Nephron progenitor cell (in vitro differentiated cells): ENCODE results near the gene PPCS.

Source experiments
- DNase-seq: peaks from one replicate; pipeline ENCODE4 v3.0.0; 2021
- H3K27ac Mint-ChIP-seq: 2 replicates; pipeline ENCODE4 v1.8.0; 2021; ENCODE audit warnings: mild to moderate bottlenecking, moderate library complexity, mixed read lengths
- H3K27me3 Mint-ChIP-seq: 2 replicates; pipeline ENCODE4 v1.8.0; 2021; ENCODE audit warnings: mild to moderate bottlenecking, low read depth, mixed read lengths; ENCODE audit not compliant: poor library complexity
- H3K36me3 Mint-ChIP-seq: 2 replicates; pipeline ENCODE4 v1.8.0; 2021; ENCODE audit warnings: low read depth, mixed read lengths
- H3K4me1 Mint-ChIP-seq: 2 replicates; pipeline ENCODE4 v1.8.0; 2021; ENCODE audit warnings: mixed read lengths
- H3K4me3 Mint-ChIP-seq: 2 replicates; pipeline ENCODE4 v1.8.0; 2021; ENCODE audit warnings: mild to moderate bottlenecking, moderate library complexity, mixed read lengths
- H3K9me3 Mint-ChIP-seq: 2 replicates; pipeline ENCODE4 v1.8.0; 2021; ENCODE audit warnings: mild to moderate bottlenecking, moderate library complexity, mixed read lengths
- TF ChIP-seq, protein P1 (sequence below): fragments of 200-600 bp; sonication (generic); IDR thresholded peaks from 2 replicates; pipeline ENCODE4 v1.5.0; 2021; ENCODE audit warnings: antibody characterized with exemption

PPCS gene

DNA sequence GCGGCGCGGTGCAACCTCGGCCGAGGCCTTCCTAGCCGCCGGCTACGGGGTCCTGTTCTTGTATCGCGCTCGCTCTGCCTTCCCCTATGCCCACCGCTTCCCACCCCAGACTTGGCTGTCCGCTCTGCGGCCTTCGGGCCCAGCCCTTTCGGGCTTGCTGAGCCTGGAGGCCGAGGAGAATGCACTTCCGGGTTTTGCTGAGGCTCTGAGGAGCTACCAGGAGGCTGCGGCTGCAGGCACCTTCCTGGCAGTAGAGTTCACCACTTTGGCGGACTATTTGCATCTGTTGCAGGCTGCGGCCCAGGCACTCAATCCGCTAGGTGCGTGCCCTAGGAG lies 379 bp downstream of the PPCS start:
- H3K27ac Mint-ChIP-seq, result peak overlapping the region; percentile 36
- TF ChIP-seq, protein P1, sequence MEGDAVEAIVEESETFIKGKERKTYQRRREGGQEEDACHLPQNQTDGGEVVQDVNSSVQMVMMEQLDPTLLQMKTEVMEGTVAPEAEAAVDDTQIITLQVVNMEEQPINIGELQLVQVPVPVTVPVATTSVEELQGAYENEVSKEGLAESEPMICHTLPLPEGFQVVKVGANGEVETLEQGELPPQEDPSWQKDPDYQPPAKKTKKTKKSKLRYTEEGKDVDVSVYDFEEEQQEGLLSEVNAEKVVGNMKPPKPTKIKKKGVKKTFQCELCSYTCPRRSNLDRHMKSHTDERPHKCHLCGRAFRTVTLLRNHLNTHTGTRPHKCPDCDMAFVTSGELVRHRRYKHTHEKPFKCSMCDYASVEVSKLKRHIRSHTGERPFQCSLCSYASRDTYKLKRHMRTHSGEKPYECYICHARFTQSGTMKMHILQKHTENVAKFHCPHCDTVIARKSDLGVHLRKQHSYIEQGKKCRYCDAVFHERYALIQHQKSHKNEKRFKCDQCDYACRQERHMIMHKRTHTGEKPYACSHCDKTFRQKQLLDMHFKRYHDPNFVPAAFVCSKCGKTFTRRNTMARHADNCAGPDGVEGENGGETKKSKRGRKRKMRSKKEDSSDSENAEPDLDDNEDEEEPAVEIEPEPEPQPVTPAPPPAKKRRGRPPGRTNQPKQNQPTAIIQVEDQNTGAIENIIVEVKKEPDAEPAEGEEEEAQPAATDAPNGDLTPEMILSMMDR, result no peak
- DNase-seq, result no peak
- H3K9me3 Mint-ChIP-seq, result no peaks in the 10 kb centered on the region
- peak overlapping the region; percentile 86 for H3K4me3 Mint-ChIP-seq
- H3K4me1 Mint-ChIP-seq, result peaks cover 23% of the 10 kb centered on the region
- no peaks in the 10 kb centered on the region for H3K27me3 Mint-ChIP-seq
- H3K36me3 Mint-ChIP-seq, result peaks cover 29% of the 10 kb centered on the region

DNA sequence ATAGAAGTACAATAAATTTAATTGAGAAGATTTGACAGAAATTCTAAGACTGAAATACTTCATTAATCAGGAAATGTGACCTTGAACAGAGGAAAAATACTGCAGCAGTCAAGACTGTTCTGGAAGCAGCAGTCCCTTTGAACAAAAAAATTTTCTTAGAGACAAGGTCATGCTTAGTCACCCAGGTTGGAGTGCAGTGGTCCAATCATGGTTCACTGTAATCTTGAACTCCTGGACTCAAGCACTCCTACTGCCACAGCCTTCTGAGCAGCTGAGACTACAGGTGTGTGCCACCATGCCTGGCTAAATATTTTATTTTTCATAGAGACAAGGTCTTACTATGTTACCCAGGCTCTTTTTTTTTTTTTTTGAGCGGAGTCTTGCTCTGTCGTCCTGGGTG lies 4.9 kb downstream of the PPCS start:
- Mint-ChIP-seq H3K4me3 (no peak overlapping the region), H3K9me3 (no peaks in the 10 kb centered on the region), H3K27me3 (peaks cover 7% of the 10 kb centered on the region), H3K36me3 (peaks cover 29% of the 10 kb centered on the region), H3K4me1 (peaks cover 41% of the 10 kb centered on the region), H3K27ac (no peak overlapping the region)
- TF ChIP-seq, protein P1, result no peak
- DNase-seq, result no peak

DNA sequence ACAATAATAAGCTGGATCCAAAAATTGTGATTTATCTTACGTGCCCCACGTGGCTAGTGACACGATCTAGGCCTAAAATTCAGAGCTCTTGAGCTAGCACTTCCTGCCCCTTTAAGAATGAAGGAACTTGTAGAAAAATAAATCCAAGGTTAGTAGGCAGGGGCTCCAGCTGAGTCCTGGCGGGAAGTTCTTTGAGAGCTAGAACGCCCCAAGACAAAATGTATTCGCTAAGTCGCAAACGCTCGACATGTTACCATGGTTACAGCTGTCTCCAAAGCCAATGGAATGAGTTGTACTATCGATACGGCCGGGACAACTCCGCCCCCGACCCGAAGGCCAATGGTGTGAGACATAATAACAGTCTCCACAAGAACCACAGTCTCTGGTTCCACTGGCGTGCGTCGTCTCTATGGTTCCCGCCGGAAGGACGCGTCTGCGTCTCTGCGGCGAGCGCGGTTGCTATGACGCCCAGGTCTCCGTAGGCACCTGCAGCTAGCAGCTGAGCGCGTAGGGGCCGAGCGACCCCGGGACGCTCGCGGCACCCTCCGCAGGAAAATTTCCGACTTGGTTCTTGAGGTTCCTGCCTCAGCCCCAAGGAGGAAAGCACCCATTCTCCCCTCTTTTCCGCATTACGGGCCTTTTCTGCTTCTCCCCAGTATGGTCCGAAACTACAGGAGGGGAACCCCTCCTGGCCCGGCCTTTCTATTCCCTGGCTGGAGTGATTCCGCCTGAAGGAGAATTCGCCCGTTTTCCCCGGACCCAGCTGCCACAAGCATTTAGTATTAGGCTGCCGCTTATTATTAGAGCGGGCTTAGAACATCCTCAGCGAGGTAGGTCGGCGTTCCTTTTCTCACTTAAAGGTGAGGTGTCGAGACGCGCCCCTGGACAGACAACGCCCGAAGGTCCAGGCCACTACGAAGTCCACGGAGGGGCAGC lies 6.8 kb downstream of the PPCS start, which contains the start of gene CCDC30:
Gene CCDC30 (plus strand): TSS at position 459 of the 936 bp plus-strand sequence. CDS start 17,266 bp downstream, outside the sequence.
- H3K4me3 Mint-ChIP-seq, result peak within 1 kb of the TSS; percentile 79
- TF ChIP-seq, protein P1, result no peak
- DNase-seq, result peak; percentile 91
- no peaks in the 10 kb centered on the region for H3K9me3 Mint-ChIP-seq
- H3K27me3 Mint-ChIP-seq, result peaks cover 22% of the 10 kb centered on the region
- peaks cover 20% of the 10 kb centered on the region for H3K36me3 Mint-ChIP-seq
- H3K27ac Mint-ChIP-seq, result peak within 1 kb of the TSS; percentile 95
- peaks cover 29% of the 10 kb centered on the region for H3K4me1 Mint-ChIP-seq

DNA sequence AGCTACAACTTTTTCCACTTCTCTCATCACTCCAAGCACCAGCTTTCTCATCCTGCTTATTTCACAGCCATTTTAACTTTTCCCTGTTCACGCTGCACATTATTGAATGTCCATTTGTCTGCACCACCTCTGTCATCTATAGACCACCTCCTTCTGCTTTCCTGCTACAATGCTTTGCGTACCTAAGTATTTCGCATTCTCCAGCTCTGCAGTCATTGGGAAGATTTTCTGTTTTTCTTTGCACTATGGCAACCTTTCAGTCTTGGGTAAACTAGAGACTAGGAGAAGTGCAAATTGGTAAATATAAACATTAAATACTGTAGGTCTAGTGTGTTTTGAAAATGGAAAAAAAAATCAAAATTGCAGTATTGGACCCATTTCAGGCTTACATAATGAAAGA lies 7.6 kb downstream of the PPCS start:
- TF ChIP-seq, protein P1, result no peak
- no peak for DNase-seq
- Mint-ChIP-seq H3K27ac (no peak overlapping the region), H3K27me3 (peaks cover 28% of the 10 kb centered on the region), H3K4me3 (peak overlapping the region; percentile 79), H3K4me1 (peaks cover 26% of the 10 kb centered on the region), H3K36me3 (peaks cover 14% of the 10 kb centered on the region), H3K9me3 (no peaks in the 10 kb centered on the region)

DNA sequence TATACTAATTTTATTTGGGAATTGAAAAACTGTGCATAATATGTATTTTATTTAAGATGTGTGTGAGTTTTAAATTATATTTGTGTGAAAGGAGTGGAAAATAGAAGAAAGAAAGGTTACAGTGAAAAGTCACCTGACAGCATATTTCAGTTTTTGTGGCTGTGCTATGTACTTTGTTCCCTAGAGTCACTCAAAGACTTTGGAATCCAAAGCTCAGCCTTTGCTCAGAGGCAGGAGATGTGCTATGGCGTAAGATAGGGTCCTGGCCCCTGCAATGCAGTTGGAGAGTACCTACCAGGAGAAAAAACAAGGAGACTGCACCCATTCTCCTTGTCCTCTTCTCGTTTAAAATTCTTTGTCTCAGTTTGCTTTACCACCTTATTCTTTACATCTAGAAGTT lies 9.7 kb downstream of the PPCS start:
- TF ChIP-seq, protein P1, result no peak
- Mint-ChIP-seq H3K27ac (no peak overlapping the region), H3K36me3 (no peaks in the 10 kb centered on the region), H3K4me1 (peaks cover 26% of the 10 kb centered on the region), H3K4me3 (no peak overlapping the region), H3K27me3 (peaks cover 40% of the 10 kb centered on the region), H3K9me3 (no peaks in the 10 kb centered on the region)
- DNase-seq, result no peak

DNA sequence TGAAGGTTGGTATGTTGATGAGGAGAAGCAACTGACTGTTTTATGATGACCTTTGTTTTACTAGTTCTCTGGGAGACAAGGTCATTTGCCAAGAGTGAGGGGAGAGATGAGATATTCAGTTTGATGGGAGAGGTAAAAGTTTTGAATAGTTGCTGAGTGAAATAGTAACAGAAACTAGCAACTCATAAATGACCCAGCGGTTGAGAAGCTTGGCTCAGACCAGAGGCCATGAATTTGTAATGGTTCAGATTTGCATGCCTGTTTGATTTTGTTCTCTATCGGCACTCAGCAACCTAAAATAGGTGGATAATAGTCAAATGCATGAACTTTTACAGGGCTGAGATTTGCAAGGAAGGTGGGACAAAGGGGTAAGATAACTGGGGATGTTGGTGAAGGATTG lies 13.4 kb downstream of the PPCS start:
- TF ChIP-seq, protein P1, result no peak
- Mint-ChIP-seq H3K4me3 (no peak overlapping the region), H3K27ac (no peak overlapping the region), H3K4me1 (peaks cover under 1% of the 10 kb centered on the region), H3K27me3 (peaks cover 33% of the 10 kb centered on the region), H3K36me3 (no peaks in the 10 kb centered on the region), H3K9me3 (no peaks in the 10 kb centered on the region)
- DNase-seq, result no peak
